NCI-H1436 (cell line): Measurements from ENCODE around the gene FNTB.
"Not testable (repeated sequence)": the region's sequence is repeated elsewhere in the genome, so short reads cannot be mapped to it uniquely, and the experiment has no call there.

Source experiments
- DNase-seq: peaks from one replicate; lab custom pipeline; 2025; lab: John Stamatoyannopoulos, UW

FNTB gene

DNA sequence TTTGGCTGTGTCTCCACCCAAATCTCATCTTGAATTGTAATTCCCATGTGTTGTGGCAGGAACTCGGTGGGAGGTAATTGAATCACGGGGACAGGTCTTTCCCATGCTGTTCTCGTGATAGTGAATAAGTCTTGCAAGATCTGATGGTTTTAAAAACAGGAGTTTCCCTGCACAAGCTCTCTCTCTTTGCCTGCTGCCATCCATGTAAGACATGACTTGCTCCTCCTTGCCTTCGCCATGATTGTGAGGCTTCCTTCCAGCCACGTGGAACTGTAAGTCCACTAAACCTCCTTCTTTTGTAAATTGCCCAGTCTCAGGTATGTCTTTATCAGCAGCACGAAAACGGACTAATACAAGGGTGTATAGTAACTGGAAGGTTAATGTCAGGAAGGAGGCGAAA lies 101.1 kb downstream of the FNTB start:
- not testable (repeated sequence) for DNase-seq

DNA sequence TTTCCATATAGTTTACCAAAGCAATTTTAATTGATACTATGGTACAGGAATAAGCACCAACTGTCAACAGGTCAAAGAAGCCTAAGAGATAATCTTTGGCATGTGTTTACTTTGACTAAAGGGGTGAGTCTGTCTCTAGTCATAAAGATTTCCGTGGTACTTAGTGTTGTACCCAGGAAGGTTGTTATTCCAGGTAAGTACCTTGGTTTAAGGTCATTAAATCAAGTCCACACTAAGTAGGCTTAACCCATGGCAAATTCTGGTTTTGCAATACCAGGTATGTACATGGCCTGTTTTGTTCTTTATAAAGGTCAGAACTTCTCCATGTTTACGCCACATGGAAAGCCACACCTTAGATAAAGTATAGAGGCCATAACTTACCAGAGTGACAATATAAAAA lies 105.7 kb downstream of the FNTB start:
- no peak for DNase-seq

DNA sequence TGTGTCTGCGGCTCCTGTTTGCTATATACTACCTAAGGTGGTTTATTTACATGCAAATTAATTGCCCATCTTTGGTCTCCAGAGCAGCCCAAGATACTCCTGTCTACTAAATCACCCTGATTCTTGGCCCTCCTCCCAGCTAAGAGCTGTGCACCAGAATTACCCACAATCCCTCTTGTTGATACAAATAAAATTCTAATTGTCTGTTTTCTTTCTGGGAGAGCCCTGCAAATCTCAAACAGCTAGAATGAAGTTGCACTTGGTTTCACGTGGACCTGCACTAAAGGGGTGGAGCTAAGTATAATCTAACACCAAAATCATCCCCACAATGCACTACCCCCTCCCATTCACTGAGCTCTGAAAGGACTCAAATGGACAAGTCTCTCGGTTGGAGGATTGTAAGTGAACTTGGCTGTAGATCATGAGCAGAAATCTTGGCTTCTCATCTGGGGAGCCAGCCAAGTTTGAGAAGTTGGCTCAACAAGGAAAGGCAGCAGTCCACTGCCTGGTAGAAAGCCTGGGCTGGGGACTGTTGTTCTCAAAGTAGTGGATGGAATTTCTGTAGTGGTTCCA lies 109.0 kb downstream of the FNTB start:
- peak; percentile 10 for DNase-seq

DNA sequence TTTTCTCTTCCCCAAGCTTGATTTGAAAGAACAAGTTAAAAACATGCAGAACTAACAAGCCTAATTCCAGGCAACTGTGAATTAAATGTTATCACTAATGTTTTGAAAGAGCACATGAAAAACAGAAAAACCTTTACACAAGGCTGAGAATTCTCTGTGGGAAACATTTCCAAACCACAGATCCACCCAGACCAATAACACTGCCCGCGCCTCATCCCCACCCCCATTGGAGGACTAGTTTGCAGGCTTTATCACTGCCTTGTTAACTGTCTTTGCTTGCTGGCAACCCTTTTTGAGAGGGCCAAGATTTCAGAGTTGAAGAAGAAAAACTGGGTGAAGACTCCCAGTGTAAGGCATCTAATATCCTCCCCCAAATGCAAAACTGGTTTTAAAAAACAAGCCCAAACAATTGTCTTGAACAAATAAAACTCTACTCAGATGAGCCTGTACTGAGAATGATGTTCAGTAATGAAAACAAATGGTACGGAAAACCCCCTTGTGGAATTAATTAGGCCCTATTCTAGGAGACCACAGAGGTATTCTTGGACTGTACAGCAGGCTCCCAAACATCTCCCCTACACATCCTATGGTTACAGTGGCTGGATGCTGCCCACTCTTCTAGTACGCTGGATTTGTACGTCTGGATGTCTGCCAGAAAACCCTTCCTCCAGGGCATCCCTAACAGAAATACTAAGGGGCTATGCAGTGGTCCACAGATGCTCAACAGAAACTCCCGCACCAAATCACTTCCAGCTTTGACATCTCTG lies 109.8 kb downstream of the FNTB start:
- no peak for DNase-seq

DNA sequence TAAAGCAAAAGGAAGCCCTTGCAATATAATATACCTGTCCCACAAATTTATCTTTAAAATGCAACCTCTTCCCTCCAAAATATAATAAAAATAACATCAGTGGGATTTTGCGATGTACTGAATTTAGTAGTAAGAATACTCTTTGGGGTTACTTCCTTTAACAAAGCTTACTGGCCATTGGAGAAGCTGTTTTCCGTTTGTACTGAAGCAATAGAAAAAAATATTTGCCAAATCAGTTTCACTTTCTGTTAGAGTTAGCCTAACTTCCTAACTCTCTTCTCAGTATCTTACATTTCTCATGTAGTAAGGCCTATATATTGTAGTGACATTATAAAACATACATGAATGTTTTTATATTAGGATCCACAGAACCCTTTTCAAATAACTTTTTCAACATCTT lies 111.9 kb downstream of the FNTB start:
- DNase-seq: no peak

DNA sequence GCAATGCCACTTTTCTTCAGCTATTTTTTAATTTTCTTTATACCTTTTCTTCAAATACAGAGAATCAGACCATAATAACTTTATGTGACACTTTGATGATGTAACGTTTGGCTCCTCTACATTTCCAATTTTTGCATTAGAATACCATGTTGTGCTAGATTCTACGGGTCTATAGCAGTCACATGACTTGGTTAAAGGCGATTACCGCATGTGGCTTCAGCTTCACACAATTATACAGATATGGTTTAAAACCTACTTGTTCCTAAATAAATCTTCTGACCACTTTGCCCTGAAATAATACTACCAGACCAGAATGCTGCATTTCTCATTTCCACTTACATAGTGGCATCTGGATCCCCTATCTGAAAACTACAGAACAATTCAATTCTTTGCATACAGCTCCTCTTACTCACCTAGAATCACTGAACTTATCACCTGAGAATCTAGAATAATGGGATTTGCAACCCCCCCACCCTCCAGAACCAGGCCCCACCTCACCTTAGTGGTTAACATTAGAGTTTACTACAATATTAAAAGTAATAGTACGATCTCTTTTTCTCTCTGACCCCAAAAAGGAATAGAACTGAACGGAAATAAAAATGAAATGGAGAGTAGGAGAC lies 114.3 kb downstream of the FNTB start:
- DNase-seq: no peak

DNA sequence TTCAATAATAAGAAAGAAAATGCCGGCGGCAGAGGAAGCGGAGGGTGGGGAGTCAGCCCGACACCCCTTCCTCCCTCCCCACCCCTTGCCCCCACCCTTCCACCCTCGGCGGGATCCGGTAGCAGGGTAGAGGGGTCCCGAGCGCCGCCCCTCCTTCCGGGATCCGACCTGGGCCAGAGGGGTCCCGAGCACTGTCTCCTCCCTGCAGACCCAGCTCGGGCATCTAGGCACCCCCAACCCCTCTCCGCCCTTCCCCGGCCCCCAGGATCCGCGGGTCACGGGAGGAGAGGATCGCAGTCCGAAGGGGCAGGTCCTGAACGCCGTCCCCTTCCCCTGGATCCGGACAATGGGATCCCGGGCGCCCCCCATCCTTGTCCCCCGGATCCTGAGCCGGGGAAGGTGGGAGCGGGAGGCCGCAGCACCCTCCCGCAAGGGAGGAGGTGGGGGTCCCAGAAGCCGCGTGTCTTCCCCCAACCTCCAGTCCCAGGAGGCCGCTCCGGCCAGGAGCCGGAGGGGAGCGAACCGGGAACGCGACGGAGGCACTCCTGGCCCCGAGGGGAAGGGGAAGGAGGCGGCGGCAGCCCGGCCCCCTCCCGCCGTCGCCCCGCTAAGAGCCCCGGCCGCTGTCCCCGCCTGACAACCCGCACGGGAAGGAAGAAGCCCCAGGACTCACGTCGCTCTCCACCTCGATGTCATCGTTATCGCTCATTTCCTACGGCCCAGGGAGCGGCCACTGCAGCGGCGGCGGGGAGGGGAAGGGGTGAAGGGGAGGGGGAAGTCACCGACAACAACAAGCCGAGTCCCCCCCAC lies 115.1 kb downstream of the FNTB start:
- DNase-seq: no peak

DNA sequence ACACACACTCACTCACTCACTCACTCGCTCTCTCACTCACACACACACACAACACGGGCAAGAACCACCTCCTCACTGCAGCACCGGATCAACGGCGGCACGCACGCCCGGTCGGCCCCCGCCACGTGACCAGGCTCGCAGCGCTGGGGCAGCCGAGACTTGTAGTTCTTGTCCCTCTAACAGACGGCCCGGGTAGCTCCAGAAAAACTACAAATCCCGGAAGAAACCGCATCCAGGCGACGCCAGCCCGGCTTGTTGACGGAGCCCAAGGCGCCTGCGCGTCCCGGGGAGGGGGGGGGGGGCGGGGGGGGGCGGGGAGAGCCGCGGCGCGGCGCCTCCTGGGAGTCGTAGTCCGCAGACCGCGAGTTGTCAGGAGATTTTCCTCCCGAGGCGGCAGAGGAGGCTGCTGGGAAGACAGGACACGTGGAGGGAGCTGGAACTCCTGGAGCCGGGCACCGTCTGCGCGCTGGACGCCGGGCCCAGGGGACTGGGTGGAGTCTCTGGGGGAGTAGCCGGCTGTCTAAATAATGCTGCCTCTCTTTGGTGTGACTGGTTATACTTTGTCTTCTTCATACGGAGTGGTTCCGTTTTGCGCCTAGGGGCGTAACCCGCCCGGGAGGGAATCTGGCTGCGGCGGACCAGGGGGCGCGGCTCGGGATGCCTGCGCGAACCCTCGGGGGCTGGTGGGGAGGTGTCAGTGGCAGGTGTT lies 115.9 kb downstream of the FNTB start, which contains the start of gene MAX:
Gene MAX, minus strand, starts transcription at position 77 of the 709 bp plus-strand sequence. CDS start 178 bp downstream, outside the sequence.
- peak; percentile 97 for DNase-seq

DNA sequence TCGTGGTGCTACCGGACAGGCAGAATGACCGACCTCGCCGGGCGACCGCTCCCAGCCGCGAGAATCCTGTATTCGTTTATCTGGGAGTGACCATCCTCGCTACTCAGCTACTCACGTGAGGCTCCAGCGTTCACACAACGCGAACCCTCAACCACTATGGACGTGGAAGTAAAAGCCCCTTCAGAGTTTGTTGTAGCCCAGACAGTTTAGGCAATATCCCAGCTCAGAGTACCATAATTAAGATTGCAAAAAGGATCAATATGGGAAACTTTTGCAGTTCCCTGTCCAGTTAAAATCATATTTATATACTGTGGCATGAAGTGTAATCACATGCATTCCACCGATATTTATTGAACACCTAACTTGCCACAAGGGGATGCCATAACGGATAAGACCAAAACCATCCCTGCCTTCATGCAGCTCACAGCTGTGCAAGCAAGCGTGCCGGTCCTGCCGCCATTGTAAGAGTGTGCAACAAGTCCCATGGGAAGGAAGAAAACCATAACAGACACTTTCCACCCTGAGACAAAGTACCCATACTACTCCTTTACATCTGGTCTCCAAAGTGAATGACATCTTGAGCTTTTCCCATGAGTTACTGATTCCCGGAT lies 116.6 kb downstream of the FNTB start:
- no peak for DNase-seq

DNA sequence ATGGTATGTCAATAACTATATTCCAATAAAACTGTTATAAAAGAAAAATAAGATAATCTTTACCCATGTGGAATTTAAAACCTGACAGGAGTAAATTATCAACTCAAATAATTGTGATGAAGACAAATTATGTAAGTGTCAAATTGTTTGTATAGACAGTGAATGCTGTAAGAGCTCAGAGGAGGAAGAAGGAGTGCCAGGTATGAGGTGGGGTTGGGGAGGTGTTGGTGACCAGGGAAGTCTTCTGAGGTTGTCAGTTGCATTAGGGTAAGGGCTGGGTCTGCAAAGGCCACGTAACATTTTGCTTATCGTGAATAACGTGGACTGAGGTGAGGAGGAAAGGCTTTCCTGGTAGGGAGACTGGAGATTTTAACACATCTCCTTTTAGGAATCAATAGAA lies 118.1 kb downstream of the FNTB start:
- no peak for DNase-seq

DNA sequence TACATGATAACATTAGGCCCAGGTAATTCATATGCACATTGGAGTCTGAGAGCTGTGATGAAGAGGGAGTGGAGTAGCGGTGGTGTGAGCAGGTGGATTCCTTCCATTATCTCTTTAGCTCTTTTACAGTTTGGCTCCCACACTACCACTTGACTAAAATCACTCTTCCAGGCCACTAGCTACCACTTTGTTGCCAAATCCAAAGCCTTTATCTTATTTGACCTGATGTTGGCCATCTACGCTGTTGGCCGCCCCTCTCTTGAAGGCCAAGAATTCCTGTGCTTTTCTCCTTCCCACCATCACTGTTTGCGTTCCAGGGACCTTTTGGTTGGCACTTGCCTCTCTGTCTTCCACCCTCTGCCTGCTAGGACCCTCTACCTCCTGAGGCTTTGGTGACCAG lies 119.6 kb downstream of the FNTB start:
- DNase-seq: no peak

DNA sequence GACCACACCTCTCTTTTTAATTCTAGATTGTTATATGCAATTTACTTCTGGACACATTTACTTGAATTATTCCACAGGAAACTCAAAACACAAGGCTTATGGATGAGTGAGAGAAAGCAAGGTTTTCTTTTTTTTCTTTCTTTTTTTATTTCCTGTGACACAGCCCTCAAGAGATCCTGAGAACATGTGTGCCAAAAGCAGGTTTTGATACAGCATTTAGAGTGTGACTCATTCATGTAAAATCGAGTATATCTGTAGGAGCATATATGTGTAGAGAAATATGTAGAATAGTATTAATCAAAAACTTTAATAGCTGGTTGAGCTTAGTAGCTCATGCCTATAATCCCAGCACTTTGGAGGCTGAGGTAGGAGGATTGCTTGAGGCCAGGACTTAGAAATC lies 120.0 kb downstream of the FNTB start:
- no peak for DNase-seq

DNA sequence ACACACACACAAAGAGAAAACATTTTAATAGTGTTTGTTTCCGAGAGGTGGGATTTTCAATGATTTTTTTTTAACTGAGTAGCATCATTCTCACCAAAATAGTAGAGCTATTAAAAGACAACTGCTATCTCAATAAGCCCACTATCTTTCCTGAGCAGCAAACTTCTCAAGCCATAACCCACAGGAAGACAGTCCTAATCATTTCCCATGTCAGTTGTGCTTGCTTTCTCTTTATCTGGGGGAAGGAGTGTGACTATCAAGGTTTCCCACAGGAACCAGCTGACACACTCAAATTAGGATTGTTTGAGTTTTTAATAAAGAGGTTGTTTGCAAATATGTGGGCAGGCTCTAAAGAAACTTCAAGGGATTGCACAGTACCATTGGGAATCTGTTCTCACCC lies 120.5 kb downstream of the FNTB start:
- DNase-seq: no peak

DNA sequence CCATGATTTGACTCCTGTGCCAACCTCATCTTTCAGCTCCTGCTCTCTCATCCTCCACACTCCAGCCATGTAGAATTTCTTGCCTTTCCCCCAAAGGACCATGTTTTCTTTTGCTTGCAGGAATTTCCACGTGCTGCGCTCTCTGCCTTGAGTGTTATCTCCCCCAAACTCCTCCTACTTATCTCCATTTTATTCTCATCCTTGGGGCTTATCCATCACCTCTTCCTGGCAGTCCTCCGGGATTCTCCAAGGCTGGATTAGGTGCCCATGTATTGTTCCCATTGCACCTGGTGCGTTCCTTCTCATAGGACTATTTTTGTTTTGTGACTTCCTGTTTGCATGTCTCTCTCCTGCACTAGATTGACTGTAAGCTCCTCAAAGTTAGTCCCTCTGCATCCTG lies 122.7 kb downstream of the FNTB start:
- DNase-seq: no peak

DNA sequence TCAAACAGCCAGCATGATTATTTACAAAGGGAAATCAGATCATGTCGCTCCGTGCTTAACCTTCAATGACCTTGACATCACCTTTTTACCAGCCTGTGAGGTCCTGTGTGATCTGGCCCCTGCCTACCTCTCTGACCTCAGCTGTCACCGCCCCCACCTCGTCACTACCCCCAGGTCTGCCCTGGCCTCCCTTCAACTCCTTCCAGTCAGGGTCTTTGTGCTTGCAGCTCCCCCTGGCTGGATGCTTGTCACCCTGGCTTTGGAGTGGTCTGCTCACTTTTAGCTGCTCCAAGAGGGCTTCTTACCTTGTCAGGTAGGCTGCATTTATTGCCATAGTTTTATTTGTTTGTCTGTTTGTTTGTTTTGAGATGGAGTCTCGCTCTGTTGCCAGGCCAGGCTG lies 123.8 kb downstream of the FNTB start:
- DNase-seq: no peak
